Caco-2 (cell line): Measurements from ENCODE around the gene CCDC74A. TPM values are rescaled to one million over a fixed set of nuclear protein-coding genes. Genes with fewer than 3 reads are reported as not detected.
"Not testable (repeated sequence)": the region's sequence is repeated elsewhere in the genome, so short reads cannot be mapped to it uniquely, and the experiment has no call there.

Experiments
- BruUV-seq: library from RNA; stranded (reverse); fragments of 400-500 nt; replicated peaks from 2 replicates; lab custom pipeline; 2021; lab: Mats Ljungman, UMichigan
- CTCF ChIA-PET: fragments of 300-600 bp; sonication (Branson Sonifier 250); formaldehyde crosslinking; loops from one replicate; lab custom pipeline; 2022; ENCODE audit warnings: antibody characterized with exemption; lab: Charles Lee
- POLR2A ChIA-PET: fragments of 300-600 bp; sonication (Branson Sonifier 250); formaldehyde crosslinking; loops from one replicate; lab custom pipeline; 2022; ENCODE audit warnings: antibody characterized with exemption; lab: Charles Lee
- DNase-seq, 2 experiments: peaks; one replicate each; pipeline versions ENCODE4 v3.0.0 to v3.0.0-alpha.2; 2020 to 2022
- H3K27me3 ChIP-seq: replicated peaks from 2 replicates; pipeline ENCODE4 v1.6.0; 2011; ENCODE audit warnings: low read length; ENCODE audit not compliant: control insufficient read depth, insufficient read depth
- H3K36me3 ChIP-seq: 2 replicates; pipeline ENCODE4 v1.5.1; 2011; ENCODE audit warnings: low read length; ENCODE audit not compliant: control insufficient read depth, insufficient read depth
- H3K4me1 ChIP-seq: fragments of 250-450 bp; sonication (Bioruptor Pico); 2 replicates; pipeline ENCODE4 v1.5.1; 2020; ENCODE audit warnings: mild to moderate bottlenecking
- H3K4me3 ChIP-seq: 2 replicates; pipeline ENCODE4 v1.5.1; 2011; ENCODE audit warnings: low read depth, mild to moderate bottlenecking, control low read depth, low read length
- H3K9me3 ChIP-seq: fragments of 250-450 bp; sonication (Bioruptor Pico); 2 replicates; pipeline ENCODE4 v1.5.1; 2020; ENCODE audit warnings: mild to moderate bottlenecking, moderate library complexity
- H3K27ac Mint-ChIP-seq: one replicate; pipeline ENCODE4 v1.8.0; 2022; ENCODE audit warnings: mixed read lengths; ENCODE audit not compliant: unreplicated experiment
- H3K27me3 Mint-ChIP-seq: one replicate; pipeline ENCODE4 v1.8.0; 2022; ENCODE audit warnings: mixed read lengths; ENCODE audit not compliant: insufficient read depth, unreplicated experiment
- H3K36me3 Mint-ChIP-seq: one replicate; pipeline ENCODE4 v1.8.0; 2022; ENCODE audit warnings: mild to moderate bottlenecking, mixed read lengths; ENCODE audit not compliant: insufficient read depth, unreplicated experiment
- H3K4me1 Mint-ChIP-seq: one replicate; pipeline ENCODE4 v1.8.0; 2022; ENCODE audit warnings: low read depth, mixed read lengths; ENCODE audit not compliant: unreplicated experiment
- H3K4me3 Mint-ChIP-seq: one replicate; pipeline ENCODE4 v1.8.0; 2022; ENCODE audit warnings: mild to moderate bottlenecking, moderate library complexity, mixed read lengths; ENCODE audit not compliant: unreplicated experiment
- H3K9me3 Mint-ChIP-seq: one replicate; pipeline ENCODE4 v1.8.0; 2022; ENCODE audit warnings: mixed read lengths; ENCODE audit not compliant: unreplicated experiment
- intact Hi-C: fragments of 100-400 bp; cut with micrococcal nuclease; formaldehyde crosslinking; loops from one replicate; pipeline ENCODE4 v1.10.0; 2022; ENCODE audit not compliant: unreplicated experiment
- total RNA-seq: library from RNA; stranded (reverse); gene quantifications from 2 replicates; pipeline ENCODE4 v1.2.3, GENCODE V29; 2022

Gene CCDC74A
- total RNA-seq, 1 experiment from 2014 or later, result 0.36 TPM

DNA sequence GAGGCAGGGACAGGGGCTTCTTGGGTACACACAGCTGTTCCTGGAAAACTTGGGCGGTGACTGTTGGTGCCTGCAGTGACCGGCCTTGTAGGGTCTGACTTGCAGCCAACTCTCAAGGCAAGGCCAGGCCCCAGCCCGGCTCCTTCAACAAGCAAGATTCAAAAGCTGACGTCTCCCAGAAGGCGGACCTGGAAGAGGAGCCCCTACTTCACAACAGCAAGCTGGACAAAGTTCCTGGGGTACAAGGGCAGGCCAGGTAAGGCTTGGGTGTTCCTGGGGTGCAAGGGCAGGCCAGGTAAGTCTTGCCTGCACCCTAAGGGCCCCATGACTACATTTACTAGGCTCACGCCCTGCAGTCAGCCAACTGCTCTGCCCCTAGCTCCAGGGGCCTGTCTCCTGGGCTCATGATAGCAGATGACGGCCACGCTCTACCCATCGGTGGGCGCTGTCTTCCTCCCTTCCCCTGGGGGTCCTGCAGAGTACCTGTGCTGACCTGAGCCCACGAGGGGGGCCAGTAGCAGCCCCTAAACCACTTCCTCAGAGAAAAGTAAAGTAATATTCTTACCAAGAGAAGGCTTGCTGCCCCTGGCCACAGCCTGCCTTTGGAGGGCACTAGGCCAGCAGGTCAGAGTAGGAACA, 4.0 kb downstream of the CCDC74A start:
- H3K4me1 Mint-ChIP-seq, H3K27me3 Mint-ChIP-seq, H3K9me3 Mint-ChIP-seq, H3K9me3 ChIP-seq, H3K27ac Mint-ChIP-seq, H3K36me3 Mint-ChIP-seq, H3K4me3 Mint-ChIP-seq, DNase-seq, intact Hi-C loops, H3K4me1 ChIP-seq, H3K4me3 ChIP-seq, H3K36me3 ChIP-seq, CTCF ChIA-PET, H3K27me3 ChIP-seq, BruUV-seq, POLR2A ChIA-PET: not testable (repeated sequence)

DNA sequence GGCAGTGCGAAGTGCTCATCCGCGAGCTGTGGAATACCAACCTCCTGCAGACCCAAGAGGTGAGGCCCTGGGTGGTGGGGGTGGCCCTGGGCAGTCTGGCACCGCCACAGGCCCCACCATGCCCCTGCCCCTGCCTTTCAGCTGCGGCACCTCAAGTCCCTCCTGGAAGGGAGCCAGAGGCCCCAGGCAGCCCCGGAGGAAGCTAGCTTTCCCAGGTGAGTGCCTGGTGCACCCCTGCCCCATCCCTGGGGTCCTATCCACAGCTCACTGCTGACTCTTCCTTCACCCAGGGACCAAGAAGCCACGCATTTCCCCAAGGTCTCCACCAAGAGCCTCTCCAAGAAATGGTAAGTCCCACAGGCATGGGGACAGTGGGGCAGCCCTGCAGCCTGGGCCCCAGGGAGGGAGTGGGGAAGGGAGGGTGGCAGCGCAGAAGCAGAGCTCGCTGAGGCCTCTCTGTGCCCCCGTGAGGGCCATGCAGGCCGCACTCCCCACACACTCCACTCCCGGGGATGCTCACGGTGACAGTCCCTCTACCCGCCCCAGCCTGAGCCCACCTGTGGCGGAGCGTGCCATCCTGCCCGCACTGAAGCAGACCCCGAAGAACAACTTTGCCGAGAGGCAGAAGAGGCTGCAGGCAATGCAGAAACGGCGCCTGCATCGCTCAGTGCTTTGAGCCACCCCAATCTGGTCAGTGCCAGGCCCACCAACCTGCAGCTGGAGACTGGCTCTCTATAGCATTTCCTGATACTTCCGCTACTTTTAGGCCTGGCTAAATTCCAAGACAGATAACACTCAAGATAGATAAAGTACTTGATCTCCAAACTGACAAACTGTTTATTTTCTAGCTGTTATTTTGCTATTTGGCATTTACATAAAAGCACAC, 5.3 kb downstream of the CCDC74A start:
- H3K36me3 ChIP-seq, DNase-seq, H3K27me3 Mint-ChIP-seq, H3K27me3 ChIP-seq, H3K36me3 Mint-ChIP-seq, H3K4me1 ChIP-seq, BruUV-seq, H3K4me1 Mint-ChIP-seq, CTCF ChIA-PET, intact Hi-C loops, H3K27ac Mint-ChIP-seq, POLR2A ChIA-PET, H3K9me3 ChIP-seq, H3K4me3 Mint-ChIP-seq, H3K9me3 Mint-ChIP-seq, H3K4me3 ChIP-seq: not testable (repeated sequence)

DNA sequence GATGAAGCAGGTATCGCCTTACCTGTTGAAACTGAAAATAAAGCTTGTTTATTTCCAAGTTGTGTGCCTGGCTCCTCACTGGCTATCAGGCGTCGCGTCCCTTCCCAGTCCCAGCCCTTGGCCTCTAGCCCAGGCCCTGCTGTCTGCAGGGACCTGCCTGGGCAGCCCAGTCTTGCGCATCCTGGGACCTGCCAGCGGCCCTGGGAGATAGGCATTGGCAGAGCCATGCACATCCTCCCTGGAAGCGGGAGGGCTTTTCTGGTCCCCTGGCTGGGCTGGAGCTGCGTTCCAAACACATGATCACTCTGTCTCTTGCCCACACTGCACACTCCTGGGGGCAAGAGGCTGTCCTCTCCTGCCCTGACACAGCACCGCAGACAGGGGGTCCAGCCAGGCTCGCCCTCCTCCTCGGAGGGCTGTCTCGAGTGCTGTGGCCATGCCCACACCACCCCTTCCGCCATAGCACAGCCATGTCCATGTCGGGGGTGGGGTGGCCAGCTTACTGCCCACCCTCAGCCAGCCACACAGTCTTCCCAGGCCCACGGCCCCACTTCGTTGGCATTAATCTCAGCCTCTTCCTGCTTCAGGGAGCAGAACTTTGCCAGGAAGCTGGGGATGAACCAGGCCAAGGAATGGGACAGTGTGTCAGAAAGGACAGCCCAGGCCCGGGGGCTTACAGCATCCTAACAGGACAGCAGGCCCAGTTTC, 6.1 kb downstream of the CCDC74A start:
- DNase-seq, BruUV-seq, intact Hi-C loops, POLR2A ChIA-PET, H3K36me3 ChIP-seq, H3K4me3 Mint-ChIP-seq, H3K36me3 Mint-ChIP-seq, H3K4me3 ChIP-seq, H3K9me3 ChIP-seq, H3K4me1 ChIP-seq, H3K9me3 Mint-ChIP-seq, CTCF ChIA-PET, H3K27me3 ChIP-seq, H3K27ac Mint-ChIP-seq, H3K4me1 Mint-ChIP-seq, H3K27me3 Mint-ChIP-seq: not testable (repeated sequence)

DNA sequence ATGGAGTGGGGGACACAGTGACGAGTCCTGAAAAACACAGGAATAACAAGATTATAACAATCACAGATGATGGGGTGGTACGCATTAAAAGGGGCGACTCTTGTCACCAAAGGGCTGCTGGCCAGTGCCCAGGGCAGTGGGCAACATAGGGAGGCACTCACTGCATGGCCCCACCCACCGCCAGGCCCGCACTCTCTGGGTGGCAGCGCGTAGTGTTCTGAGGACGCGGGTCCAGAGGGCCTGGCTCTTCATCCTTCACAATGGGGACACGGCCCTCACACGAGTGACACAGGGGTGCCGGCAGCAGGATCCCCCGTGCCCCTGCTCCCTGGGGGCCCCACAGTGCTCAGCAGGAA, 6.6 kb downstream of the CCDC74A start:
- H3K9me3 Mint-ChIP-seq, H3K4me1 Mint-ChIP-seq, POLR2A ChIA-PET, H3K4me3 ChIP-seq, BruUV-seq, H3K27me3 ChIP-seq, H3K36me3 Mint-ChIP-seq, H3K4me3 Mint-ChIP-seq, DNase-seq, H3K27ac Mint-ChIP-seq, H3K36me3 ChIP-seq, H3K9me3 ChIP-seq, H3K4me1 ChIP-seq, intact Hi-C loops, CTCF ChIA-PET, H3K27me3 Mint-ChIP-seq: not testable (repeated sequence)

DNA sequence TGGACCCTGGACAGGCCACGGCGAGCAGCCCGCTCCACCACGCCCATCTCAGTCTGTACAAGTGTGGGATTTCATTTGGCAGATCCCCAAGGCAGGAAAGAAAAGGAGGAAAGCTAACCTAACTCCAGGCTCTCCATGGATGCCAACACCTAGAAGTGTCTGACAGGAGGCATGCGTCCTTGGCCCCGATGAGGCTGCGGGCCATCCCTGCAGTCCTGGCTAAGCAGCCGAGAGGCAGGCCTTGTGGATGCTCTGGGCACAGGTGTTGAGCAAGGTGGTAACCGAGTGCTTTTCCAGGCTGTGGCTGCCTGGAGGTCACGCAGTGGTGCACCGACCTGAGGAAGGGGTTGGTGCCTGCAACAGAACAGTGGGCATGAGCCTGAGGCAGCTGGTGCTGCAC, 7.3 kb downstream of the CCDC74A start:
- H3K27me3 Mint-ChIP-seq, H3K4me3 ChIP-seq, H3K36me3 ChIP-seq, CTCF ChIA-PET, H3K4me3 Mint-ChIP-seq, intact Hi-C loops, POLR2A ChIA-PET, H3K9me3 Mint-ChIP-seq, H3K9me3 ChIP-seq, H3K27ac Mint-ChIP-seq, BruUV-seq, DNase-seq, H3K36me3 Mint-ChIP-seq, H3K27me3 ChIP-seq, H3K4me1 ChIP-seq, H3K4me1 Mint-ChIP-seq: not testable (repeated sequence)
